Measurements from ENCODE around the gene IL10RB. TPM values are rescaled to one million over a fixed set of nuclear protein-coding genes. Genes with fewer than 3 reads are reported as not detected.
A peak's percentile ranks its signal among the peaks of the same experiment; 100 is the strongest.

Gene IL10RB
- total and polyA plus RNA-seq, 2 of the 13 experiments (the other 11 are each of a cell fraction or from before 2014, with no cell fraction given), result 17.4 to 18.2 TPM

GRCh38 chr21:33324291-33325221 is 58.4 kb downstream of the IL10RB start, which contains the start of gene IFNAR1 (continued):
- TF ChIP-seq ZBTB40 (IDR thresholded peaks at IDR 0.05), result no peak
- no peak; the same call in 1 of the 2 replicates for TF ChIP-seq ZBTB40 (CRISPR knock-in tag; IDR thresholded peaks at IDR 0.05)
- TF ChIP-seq ZBTB37 (CRISPR knock-in tag; IDR thresholded peaks at IDR 0.05), result no peak
- TF ChIP-seq ZNF597 (CRISPR knock-in tag; IDR thresholded peaks at IDR 0.05), result no peak
- no peak for TF ChIP-seq RERE (CRISPR knock-in tag; IDR thresholded peaks at IDR 0.05; ENCODE audit: low read depth)
- no peak for TF ChIP-seq NFE2 (CRISPR knock-in tag; IDR thresholded peaks at IDR 0.05)
- TF ChIP-seq SMAD3 (CRISPR knock-in tag; IDR thresholded peaks at IDR 0.05), result 0 out of 2 replicates have a peak, but pooled peaks have one; percentile 18
- TF ChIP-seq ZNF724P (CRISPR knock-in tag; IDR thresholded peaks at IDR 0.05; ENCODE audit: borderline replicate concordance), result peak; percentile 37; the same call in 1 of the 2 replicates
- TF ChIP-seq TEF (CRISPR knock-in tag; IDR thresholded peaks at IDR 0.05), result no peak
